Measurements from ENCODE around the gene VCPKMT.
A peak's percentile ranks its signal among the peaks of the same experiment; 100 is the strongest.

Gene VCPKMT

DNA sequence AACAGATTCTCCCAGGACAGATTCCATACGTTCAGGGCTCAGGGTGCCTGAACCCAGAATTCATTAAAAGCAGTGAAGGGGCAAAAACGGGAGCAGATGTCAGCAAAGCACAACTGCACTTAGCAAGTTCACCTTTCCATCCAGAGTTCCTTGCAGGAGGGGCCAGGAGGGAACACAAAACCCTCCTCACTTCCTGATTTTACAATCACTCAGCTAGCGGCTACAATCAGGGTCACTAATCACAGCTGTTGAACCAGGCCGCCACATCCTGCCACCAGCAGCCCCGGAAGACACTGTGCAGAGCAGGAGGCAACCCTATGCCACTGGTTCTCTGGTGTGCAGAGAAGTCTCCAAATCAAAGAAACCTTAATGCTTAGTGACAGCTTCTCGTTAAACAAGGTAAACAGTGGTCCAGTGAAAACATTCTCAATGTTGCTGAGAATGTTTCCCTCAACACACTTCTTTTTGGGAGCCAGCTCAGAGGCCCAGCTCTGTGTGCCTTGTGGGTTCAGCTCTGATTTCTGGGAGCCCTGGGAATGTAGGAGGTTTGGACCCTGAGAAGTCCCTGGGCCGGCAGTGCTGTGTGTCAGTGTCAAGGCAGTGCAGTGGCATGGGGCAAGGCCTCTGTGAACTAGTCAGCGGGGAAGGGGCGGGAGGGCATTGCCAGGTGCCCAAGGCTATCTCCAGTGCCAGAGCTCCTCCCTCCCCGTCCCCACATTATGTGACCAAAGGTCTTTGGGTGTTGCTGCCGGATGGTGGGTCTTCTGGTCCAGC, 54.5 kb downstream of the VCPKMT start:
- no peaks in the 10 kb centered on the region for H3K9me3 ChIP-seq (ENCODE audit: control insufficient read depth, low read length)
- no peak overlapping the region for H3K4me3 ChIP-seq (ENCODE audit: low read length)
- no peaks in the 10 kb centered on the region for H3K27me3 ChIP-seq (ENCODE audit: control insufficient read depth, insufficient read depth, low read length)
- peak overlapping the region; percentile 38 for H3K9ac ChIP-seq (ENCODE audit: low read length)
- no peaks in the 10 kb centered on the region for H3K36me3 ChIP-seq (ENCODE audit: control insufficient read depth, insufficient read depth, low read length)
- peaks cover 35% of the 10 kb centered on the region for H3K4me1 ChIP-seq (ENCODE audit: control insufficient read depth, insufficient read depth, low read length)

DNA sequence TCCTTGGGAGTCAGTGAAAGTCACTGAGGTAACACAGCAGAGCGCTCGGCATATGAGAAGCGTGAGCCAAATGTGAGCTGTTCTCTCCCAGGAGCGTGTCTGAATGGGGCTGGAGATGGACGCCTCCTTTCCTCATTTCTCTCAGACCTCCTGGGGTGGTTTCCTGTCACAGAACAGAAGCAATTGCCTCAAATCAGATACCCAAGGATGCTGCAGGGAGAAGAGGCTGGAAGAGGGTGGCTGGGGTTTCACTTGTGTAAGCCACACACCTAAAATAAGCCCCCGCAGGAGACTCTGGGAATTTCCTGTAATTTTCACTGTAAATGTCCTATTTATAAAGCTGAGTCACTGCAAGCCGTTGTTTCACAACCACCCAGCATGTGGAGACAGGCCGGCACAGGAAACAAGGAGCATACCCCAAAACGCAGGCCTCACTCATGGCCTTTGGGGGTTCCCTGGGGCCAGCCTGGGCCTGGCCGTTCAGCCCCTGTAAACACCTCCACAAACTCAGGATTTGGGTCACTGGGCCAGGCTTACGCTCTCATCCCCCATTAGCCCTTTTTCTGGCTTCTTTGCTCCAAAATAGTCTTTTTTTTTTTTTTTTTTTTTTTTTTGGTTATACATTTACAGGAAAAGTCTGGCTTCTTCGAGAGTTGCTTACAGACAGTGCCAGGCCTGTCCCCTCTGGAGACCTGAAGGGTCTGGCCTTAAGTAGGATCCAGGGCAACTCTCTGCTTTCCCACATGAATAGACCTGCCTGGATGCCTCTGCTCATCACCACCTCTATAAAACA, 55.3 kb downstream of the VCPKMT start:
- Histone ChIP-seq H3K4me1 (ENCODE audit: control insufficient read depth, insufficient read depth, low read length) (peaks cover 35% of the 10 kb centered on the region), H3K36me3 (ENCODE audit: control insufficient read depth, insufficient read depth, low read length) (no peaks in the 10 kb centered on the region), H3K9ac (ENCODE audit: low read length) (peak overlapping the region; percentile 38), H3K9me3 (ENCODE audit: control insufficient read depth, low read length) (no peaks in the 10 kb centered on the region), H3K4me3 (ENCODE audit: low read length) (no peak overlapping the region), H3K27me3 (ENCODE audit: control insufficient read depth, insufficient read depth, low read length) (no peaks in the 10 kb centered on the region)

DNA sequence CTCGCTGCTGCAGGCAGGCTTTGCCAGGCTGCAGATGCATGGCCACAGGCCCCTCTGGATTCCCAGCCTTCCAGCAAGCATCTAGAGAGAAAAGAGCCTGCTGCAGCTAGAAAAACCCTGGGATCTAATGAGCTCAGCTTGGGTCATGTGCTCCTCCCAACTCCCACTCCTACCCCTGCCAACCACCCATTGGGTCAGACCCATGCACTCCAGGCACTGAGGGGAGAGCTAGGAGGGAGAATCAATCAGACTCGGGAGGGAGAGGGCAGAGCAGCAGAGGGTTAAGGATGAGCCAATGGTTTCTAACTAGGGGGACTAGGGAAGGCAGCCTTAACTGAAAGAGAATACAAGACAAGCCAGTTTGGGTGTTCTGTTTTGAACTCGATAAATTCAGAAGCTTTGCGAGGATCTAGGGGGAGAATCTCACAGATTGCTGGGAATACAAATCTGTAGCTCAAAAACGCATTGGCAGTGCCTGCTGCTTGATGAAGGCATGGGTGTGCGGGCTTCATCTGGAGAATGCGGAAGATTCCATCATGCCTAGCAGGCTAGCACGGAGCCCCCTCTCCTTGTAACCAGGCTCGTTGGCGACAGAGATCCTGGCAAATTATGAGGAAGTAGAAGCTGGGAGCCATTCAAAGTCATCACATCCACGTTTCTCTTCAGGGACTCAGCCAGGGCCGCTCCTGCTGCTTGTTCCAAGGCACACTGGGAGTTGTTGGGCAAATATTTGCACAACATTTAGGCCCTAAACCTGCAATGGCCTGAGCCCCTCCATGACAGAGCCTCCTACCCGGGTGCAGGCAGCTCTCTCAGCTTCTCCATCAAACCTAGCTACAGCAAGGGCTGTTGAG, 56.4 kb downstream of the VCPKMT start:
- H3K36me3 ChIP-seq (ENCODE audit: control insufficient read depth, insufficient read depth, low read length) = no peaks in the 10 kb centered on the region

More for the DNA sequence above, 56.4 kb downstream of the VCPKMT start:
- H3K9me3 ChIP-seq (ENCODE audit: control insufficient read depth, low read length) = no peaks in the 10 kb centered on the region
- H3K9ac ChIP-seq (ENCODE audit: low read length) = no peak overlapping the region
- peaks cover 35% of the 10 kb centered on the region for H3K4me1 ChIP-seq (ENCODE audit: control insufficient read depth, insufficient read depth, low read length)
- no peaks in the 10 kb centered on the region for H3K27me3 ChIP-seq (ENCODE audit: control insufficient read depth, insufficient read depth, low read length)
- H3K4me3 ChIP-seq (ENCODE audit: low read length) = no peak overlapping the region

Measured in mucosa of stomach (tissue), 1 donor.